NT2/D1 (cell line): Measurements from ENCODE around the gene SRD5A2.

Source experiments
- DNase-seq: peaks from one replicate; pipeline ENCODE4 v3.0.0-alpha.2; 2011; ENCODE audit warnings: low read depth, low spot score
- H3K27me3 ChIP-seq: 2 replicates; pipeline ENCODE4 v1.6.0; 2011; ENCODE audit warnings: mild to moderate bottlenecking; ENCODE audit not compliant: insufficient read length, insufficient read depth
- H3K36me3 ChIP-seq: 2 replicates; pipeline ENCODE4 v1.6.1; 2011; ENCODE audit warnings: mild to moderate bottlenecking, low read length, mixed read lengths; ENCODE audit not compliant: insufficient read depth, insufficient read length
- H3K4me1 ChIP-seq: 2 replicates; pipeline ENCODE4 v1.5.1; 2011; ENCODE audit not compliant: insufficient read depth, insufficient read length
- H3K4me3 ChIP-seq: 2 replicates; pipeline ENCODE4 v1.5.1; 2011; ENCODE audit warnings: low read depth; ENCODE audit not compliant: insufficient read length
- H3K9ac ChIP-seq: 2 replicates; pipeline ENCODE4 v1.6.0; 2011; ENCODE audit warnings: low read depth; ENCODE audit not compliant: insufficient read length
- H3K9me3 ChIP-seq: 2 replicates; pipeline ENCODE4 v1.5.1; 2011; ENCODE audit warnings: mild to moderate bottlenecking, low read length; ENCODE audit not compliant: insufficient read depth
- SUZ12 ChIP-seq: IDR thresholded peaks from 2 replicates; pipeline ENCODE4 v1.6.1; 2011; ENCODE audit not compliant: insufficient read length, insufficient read depth; ENCODE audit errors: extremely low read depth
- YY1 ChIP-seq: IDR thresholded peaks from 2 replicates; pipeline ENCODE4 v1.6.1; 2011; ENCODE audit not compliant: insufficient read length, insufficient read depth
- ZNF274 ChIP-seq: IDR thresholded peaks from 2 replicates; pipeline ENCODE4 v1.6.1; 2011; ENCODE audit warnings: mild to moderate bottlenecking, low read depth, low read length

SRD5A2 gene

GRCh38 chr2:31483246-31483645, 97.5 kb downstream of the SRD5A2 start:
- Histone ChIP-seq H3K4me1 (peaks cover 2% of the 10 kb centered on the region), H3K9ac (no peak overlapping the region), H3K4me3 (no peak overlapping the region), H3K27me3 (no peaks in the 10 kb centered on the region), H3K36me3 (no peaks in the 10 kb centered on the region), H3K9me3 (no peaks in the 10 kb centered on the region)
- TF ChIP-seq ZNF274 = no peak
- TF ChIP-seq SUZ12 = no peak
- TF ChIP-seq YY1 = no peak
- no peak for DNase-seq

DNA sequence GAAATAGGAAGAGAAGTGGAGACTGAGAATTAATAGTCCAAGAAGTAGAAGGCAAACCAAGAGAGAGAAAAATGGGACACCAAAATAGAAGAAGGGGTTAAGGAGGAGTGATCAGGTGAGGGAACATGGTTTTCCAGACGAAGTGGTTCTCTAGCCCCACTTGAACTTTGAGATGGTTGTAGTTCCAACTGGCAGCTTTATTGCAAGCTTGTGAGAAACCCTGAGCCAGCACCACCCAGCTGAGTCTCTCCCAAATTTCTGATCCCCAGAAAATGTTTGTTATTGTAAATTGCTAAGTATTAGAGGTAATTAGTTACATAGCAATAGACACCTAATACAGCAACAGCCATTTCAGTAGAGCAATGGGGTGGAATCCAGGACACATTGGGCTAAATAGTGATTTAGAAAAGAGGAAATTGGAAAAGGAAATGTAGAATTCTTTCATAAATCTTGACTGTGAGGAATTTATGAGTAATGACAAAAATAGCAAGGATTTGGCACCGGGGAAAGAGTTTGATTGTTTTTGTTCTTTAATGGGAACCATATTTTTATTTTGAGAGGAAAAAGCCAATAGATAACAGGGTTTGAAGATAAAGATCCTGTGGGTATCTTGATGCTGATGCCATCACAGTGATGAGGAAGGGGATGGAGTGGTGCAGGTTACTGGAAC, 104.1 kb downstream of the SRD5A2 start:
- H3K9ac ChIP-seq = no peak overlapping the region
- H3K4me3 ChIP-seq = no peak overlapping the region
- no peaks in the 10 kb centered on the region for H3K36me3 ChIP-seq
- DNase-seq = no peak
- H3K4me1 ChIP-seq = no peaks in the 10 kb centered on the region
- H3K27me3 ChIP-seq = no peaks in the 10 kb centered on the region
- TF ChIP-seq SUZ12 (no peak), YY1 (no peak), ZNF274 (no peak)
- no peaks in the 10 kb centered on the region for H3K9me3 ChIP-seq

GRCh38 chr2:31475692-31476091, 105.0 kb downstream of the SRD5A2 start:
- H3K4me3 ChIP-seq = no peak overlapping the region
- no peaks in the 10 kb centered on the region for H3K4me1 ChIP-seq
- H3K9me3 ChIP-seq = no peaks in the 10 kb centered on the region
- no peaks in the 10 kb centered on the region for H3K36me3 ChIP-seq
- no peaks in the 10 kb centered on the region for H3K27me3 ChIP-seq
- H3K9ac ChIP-seq = no peak overlapping the region
- no peak for DNase-seq
- no peak for TF ChIP-seq ZNF274
- no peak for TF ChIP-seq SUZ12
- TF ChIP-seq YY1 = no peak

DNA sequence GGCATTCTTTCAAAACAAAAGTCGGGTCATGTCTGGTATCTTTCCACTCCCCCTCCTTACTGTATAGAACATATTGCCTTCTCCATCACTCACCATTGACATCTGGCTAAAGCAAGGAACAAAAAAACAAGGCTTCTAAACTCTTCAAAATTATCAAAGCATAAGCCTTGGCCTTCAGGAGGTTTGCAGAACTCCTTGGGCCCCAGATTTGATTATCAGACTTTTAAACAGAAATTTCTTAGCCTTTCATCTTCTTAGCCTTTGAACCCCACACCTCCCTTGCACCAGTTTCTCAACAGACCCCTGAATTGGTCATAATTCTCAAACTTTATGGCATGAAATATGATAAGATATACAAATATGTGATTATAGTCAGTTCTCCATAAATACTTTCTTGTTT, 106.4 kb downstream of the SRD5A2 start:
- no peaks in the 10 kb centered on the region for H3K4me1 ChIP-seq
- no peaks in the 10 kb centered on the region for H3K9me3 ChIP-seq
- H3K36me3 ChIP-seq = no peaks in the 10 kb centered on the region
- no peak overlapping the region for H3K4me3 ChIP-seq
- TF ChIP-seq ZNF274 (no peak), YY1 (no peak), SUZ12 (no peak)
- DNase-seq = no peak
- H3K27me3 ChIP-seq = no peaks in the 10 kb centered on the region
- H3K9ac ChIP-seq = no peak overlapping the region
